ENCODE results near the gene TNNI2. TPM values are rescaled to one million over a fixed set of nuclear protein-coding genes. Genes with fewer than 3 reads are reported as not detected.
"Not testable (repeated sequence)": the region's sequence is repeated elsewhere in the genome, so short reads cannot be mapped to it uniquely, and the experiment has no call there.

The TNNI2 gene
- total and polyA plus RNA-seq, 10 donors = 2.3 to 21.8 (median 6.7) TPM

DNA sequence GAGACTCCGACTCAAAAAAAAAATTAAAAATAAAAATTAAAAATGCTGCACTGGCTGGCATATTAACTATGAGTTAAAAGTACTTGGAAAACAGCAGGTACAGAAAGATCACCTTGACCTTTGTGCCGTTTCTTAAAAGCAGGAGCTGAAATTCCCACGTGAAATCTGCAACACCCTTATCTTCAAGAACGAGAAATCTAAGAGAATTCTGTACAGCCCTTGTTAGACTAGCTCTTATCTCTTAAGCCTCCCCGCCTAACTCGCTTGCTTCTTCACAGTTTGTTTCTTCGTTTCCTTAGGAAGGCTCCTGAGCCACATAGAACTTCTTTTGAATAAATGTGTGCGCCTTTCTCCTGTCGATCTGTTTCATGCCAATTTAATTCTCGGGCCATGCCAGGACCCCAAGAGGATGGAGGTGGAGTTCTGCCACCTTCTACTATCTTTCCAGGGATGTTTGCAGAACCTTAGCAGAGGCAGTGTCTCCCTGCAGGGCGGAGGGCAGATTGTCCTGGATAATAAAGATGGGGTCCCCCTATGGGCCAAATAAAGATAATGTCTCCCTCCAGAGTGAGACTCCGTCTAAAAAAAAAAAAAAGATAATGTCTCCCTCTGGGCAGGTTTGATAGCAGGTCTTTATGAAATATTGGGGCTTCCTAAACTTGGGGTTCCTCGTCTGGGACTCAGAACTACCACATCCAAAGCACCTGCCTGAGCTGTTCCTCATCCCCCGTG is 31.4 kb upstream of the TNNI2 start:
- peaks cover 0 to 15% (median 0%) of the 10 kb centered on the region in 6 donors for H3K4me1 ChIP-seq
- no peak for TF ChIP-seq POLR2A (IDR thresholded peaks at IDR 0.05)
- TF ChIP-seq, protein P1, sequence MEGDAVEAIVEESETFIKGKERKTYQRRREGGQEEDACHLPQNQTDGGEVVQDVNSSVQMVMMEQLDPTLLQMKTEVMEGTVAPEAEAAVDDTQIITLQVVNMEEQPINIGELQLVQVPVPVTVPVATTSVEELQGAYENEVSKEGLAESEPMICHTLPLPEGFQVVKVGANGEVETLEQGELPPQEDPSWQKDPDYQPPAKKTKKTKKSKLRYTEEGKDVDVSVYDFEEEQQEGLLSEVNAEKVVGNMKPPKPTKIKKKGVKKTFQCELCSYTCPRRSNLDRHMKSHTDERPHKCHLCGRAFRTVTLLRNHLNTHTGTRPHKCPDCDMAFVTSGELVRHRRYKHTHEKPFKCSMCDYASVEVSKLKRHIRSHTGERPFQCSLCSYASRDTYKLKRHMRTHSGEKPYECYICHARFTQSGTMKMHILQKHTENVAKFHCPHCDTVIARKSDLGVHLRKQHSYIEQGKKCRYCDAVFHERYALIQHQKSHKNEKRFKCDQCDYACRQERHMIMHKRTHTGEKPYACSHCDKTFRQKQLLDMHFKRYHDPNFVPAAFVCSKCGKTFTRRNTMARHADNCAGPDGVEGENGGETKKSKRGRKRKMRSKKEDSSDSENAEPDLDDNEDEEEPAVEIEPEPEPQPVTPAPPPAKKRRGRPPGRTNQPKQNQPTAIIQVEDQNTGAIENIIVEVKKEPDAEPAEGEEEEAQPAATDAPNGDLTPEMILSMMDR (IDR thresholded peaks at IDR 0.05 in 8 of 11, conservative IDR thresholded peaks at IDR 0.05 in 3 of 11) = peak in 2 of 11 experiments; percentile 8 to 18
- H3K27ac ChIP-seq = no peak overlapping the region
- intact Hi-C loops (cut with DNase I; ENCODE audit: low total_unique reads) = no loop called here
- H3K4me3 ChIP-seq = no peak overlapping the region
- peaks cover 0 to 5% (median 0%) of the 10 kb centered on the region in 8 donors for H3K9me3 ChIP-seq
- H3K36me3 ChIP-seq = no peaks in the 10 kb centered on the region
- no peak for DNase-seq
- peaks cover 0 to 51% (median 0%) of the 10 kb centered on the region in 7 donors for H3K27me3 ChIP-seq (replicated peaks in 1 of 7)
- 59 to 75% (median 69%) methylated on average over 13 to 14 of the region's 14 CpGs for WGBS, 5 donors

DNA sequence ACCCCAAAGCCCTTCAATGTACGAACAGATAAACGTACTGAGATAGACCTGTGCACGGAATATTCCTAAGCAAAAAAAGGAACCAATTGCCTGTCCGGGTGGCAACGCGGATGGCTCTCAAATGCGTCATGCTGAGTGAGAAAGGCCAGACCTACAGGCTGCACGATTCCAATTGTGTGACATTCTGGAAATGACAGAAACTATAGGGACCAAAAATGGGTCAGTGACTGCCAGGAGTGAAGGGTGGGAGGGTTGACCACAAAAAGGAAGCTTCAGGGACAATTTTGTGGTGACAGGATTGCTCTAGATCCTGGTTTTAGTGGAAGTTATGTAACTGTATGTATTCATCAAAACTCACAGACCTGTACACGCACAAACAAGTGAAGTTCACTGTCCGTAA is 28.0 kb upstream of the TNNI2 start:
- H3K27me3 ChIP-seq (replicated peaks in 1 of 7) = peaks cover 0 to 60% (median 0%) of the 10 kb centered on the region in 7 donors

DNA sequence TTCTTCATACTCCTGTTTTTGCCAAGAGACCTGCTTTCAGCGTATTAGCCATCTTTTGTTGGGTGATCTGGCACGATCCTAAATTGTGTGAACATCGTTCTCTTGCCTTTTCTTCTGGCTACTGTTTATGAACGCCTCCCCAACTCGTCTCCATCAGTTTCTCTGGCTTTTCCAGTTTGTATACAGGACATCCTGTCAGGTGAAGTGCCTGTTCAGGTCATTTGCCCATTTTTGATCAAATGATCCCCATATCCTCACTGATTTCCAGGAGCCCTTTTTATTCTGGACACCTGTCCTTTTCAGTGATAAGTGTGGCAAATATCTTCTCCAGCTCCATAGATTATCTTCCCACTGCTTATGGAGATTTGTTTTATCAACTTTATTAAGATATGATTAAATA is 26.5 kb upstream of the TNNI2 start:
- Histone ChIP-seq H3K36me3 (no peaks in the 10 kb centered on the region), H3K4me3 (no peak overlapping the region), H3K4me1 (peaks cover 0 to 15% (median 0%) of the 10 kb centered on the region in 6 donors), H3K27ac (peak overlapping the region in 1 of 8 donors; percentile 44), H3K27me3 (replicated peaks in 1 of 7) (peaks cover 0 to 54% (median 0%) of the 10 kb centered on the region in 7 donors), H3K9me3 (peaks cover 0 to 7% (median 0%) of the 10 kb centered on the region in 8 donors)
- intact Hi-C loops (cut with DNase I; ENCODE audit: low total_unique reads) = no loop called here
- no peak for DNase-seq
- no peak for TF ChIP-seq POLR2AphosphoS5 (IDR thresholded peaks at IDR 0.05)
- TF ChIP-seq, protein P1 (IDR thresholded peaks at IDR 0.05 in 8 of 11, conservative IDR thresholded peaks at IDR 0.05 in 3 of 11) = no peak
- TF ChIP-seq POLR2A (IDR thresholded peaks at IDR 0.05) = no peak
- WGBS, 5 donors = 83 to 91% (median 88%) methylated on average over 5 of the region's 5 CpGs

More for the DNA sequence above, 28.0 kb upstream of the TNNI2 start:
- H3K27ac ChIP-seq = peak overlapping the region in 5 of 8 donors; percentile 14 to 70 (median 42)
- intact Hi-C loops (cut with DNase I; ENCODE audit: low total_unique reads) = no loop called here
- H3K9me3 ChIP-seq = peaks cover 0 to 5% (median 0%) of the 10 kb centered on the region in 8 donors
- H3K4me3 ChIP-seq = no peak overlapping the region
- H3K36me3 ChIP-seq = no peaks in the 10 kb centered on the region
- 37 to 57% (median 49%) methylated on average over 10 of the region's 10 CpGs for WGBS, 5 donors
- DNase-seq = no peak
- peaks cover 0 to 15% (median 0%) of the 10 kb centered on the region in 6 donors for H3K4me1 ChIP-seq
- TF ChIP-seq POLR2A (IDR thresholded peaks at IDR 0.05) = no peak
- TF ChIP-seq, protein P1 (IDR thresholded peaks at IDR 0.05 in 8 of 11, conservative IDR thresholded peaks at IDR 0.05 in 3 of 11) = no peak
- TF ChIP-seq POLR2AphosphoS5 (IDR thresholded peaks at IDR 0.05) = no peak

DNA sequence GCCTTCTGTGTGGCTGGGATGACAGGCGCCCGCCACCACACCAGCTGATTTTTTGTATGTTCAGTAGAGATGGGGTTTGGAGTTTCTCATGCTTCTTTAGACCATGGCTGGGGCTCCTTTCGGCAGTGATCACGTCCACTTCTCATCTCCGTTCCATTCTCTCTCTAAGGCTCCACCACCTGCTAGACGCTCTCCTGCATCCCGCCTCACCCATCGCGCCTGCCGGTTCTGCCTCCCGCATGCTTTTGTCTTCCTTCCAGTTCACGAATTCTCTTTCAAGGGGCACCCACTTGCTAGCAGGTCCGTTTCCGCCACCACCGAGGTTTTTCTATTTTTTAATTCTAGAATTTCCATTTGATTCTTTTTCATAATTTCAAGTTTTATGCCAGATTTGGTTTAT is 26.0 kb upstream of the TNNI2 start:
- DNase-seq = no peak
- no peaks in the 10 kb centered on the region for H3K36me3 ChIP-seq
- TF ChIP-seq, protein P1 (IDR thresholded peaks at IDR 0.05 in 8 of 11, conservative IDR thresholded peaks at IDR 0.05 in 3 of 11) = no peak
- no peak for TF ChIP-seq POLR2AphosphoS5 (IDR thresholded peaks at IDR 0.05)
- TF ChIP-seq POLR2A (IDR thresholded peaks at IDR 0.05) = no peak
- intact Hi-C loops (cut with DNase I; ENCODE audit: low total_unique reads) = no loop called here
- H3K27ac ChIP-seq = peak overlapping the region in 2 of 8 donors; percentile 34 to 44
- peaks cover 0 to 15% (median 0%) of the 10 kb centered on the region in 6 donors for H3K4me1 ChIP-seq
- WGBS, 5 donors = 83 to 93% (median 90%) methylated on average over 15 of the region's 15 CpGs
- peaks cover 0 to 48% (median 0%) of the 10 kb centered on the region in 7 donors for H3K27me3 ChIP-seq (replicated peaks in 1 of 7)
- H3K9me3 ChIP-seq = peaks cover 0 to 12% (median 3%) of the 10 kb centered on the region in 8 donors
- no peak overlapping the region for H3K4me3 ChIP-seq

DNA sequence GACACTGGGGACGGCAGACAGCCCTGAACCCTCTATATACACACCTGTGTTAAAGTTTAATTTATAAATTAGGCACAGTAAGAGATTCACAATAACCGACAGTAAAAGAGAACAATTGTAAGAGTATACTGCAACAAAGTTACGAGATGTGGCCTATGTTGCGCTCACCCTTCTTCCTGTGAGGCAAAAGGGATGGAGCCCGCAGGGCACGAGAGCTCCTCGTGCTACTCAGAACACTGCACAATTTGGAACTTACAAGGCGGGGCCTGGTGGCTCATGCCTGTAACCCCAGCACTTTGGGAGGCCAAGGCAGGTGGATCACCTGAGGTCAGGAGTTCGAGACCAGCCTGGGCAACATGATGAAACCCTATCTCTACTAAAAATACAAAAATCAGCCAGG is 25.4 kb upstream of the TNNI2 start:
- H3K27ac ChIP-seq = peak overlapping the region in 3 of 8 donors; percentile 5 to 44 (median 34)
- peaks cover 0 to 18% (median 8%) of the 10 kb centered on the region in 8 donors for H3K9me3 ChIP-seq
- H3K27me3 ChIP-seq (replicated peaks in 1 of 7) = peaks cover 0 to 45% (median 0%) of the 10 kb centered on the region in 7 donors
- 57 to 83% (median 72%) methylated on average over 9 of the region's 9 CpGs for WGBS, 5 donors
- H3K4me3 ChIP-seq; H3K36me3 ChIP-seq; intact Hi-C loops (cut with DNase I; ENCODE audit: low total_unique reads); DNase-seq: not testable (repeated sequence)
- H3K4me1 ChIP-seq = peaks cover 0 to 15% (median 0%) of the 10 kb centered on the region in 6 donors

All from spleen (tissue), 11 donors.